ENCODE results near the gene EEF1AKMT1.

GRCh38 chr13:20767309-20767943 is 6.3 kb downstream of the EEF1AKMT1 start:
- TF ChIP-seq REST (IDR thresholded peaks at IDR 0.05; ENCODE audit: low read depth) (no peak), CTCF (IDR thresholded peaks at IDR 0.05 in 2 of 3, conservative IDR thresholded peaks at IDR 0.05 in 1 of 3; ENCODE audit: borderline replicate concordance in 1 of 3, insufficient read depth in 1 of 3, low read depth in 2 of 3, low read length in 2 of 3) (no peak), ZNF274 (IDR thresholded peaks at IDR 0.05; ENCODE audit: low read depth, low read length) (no peak), ZBTB33 (IDR thresholded peaks at IDR 0.05; ENCODE audit: extremely low read depth, insufficient replicate concordance, low read length) (no peak), EZH2phosphoT487 (IDR thresholded peaks at IDR 0.05; ENCODE audit: borderline replicate concordance) (no peak), POLR2AphosphoS5 (IDR thresholded peaks at IDR 0.05; ENCODE audit: low read depth, low read length) (no peak), POLR2A (IDR thresholded peaks at IDR 0.05; ENCODE audit: borderline replicate concordance, extremely low read depth, insufficient read depth, insufficient read length) (no peak)
